Karpas-422 (cell line): ENCODE results near the gene TUBGCP6. TPM values are rescaled to one million over a fixed set of nuclear protein-coding genes. Genes with fewer than 3 reads are reported as not detected.

Experiments used
- DNase-seq: peaks from one replicate; pipeline ENCODE4 v3.0.0-alpha.2; 2015
- H2AFZ ChIP-seq: fragments of 200-600 bp; sonication (generic); 2 replicates; pipeline ENCODE4 v1.6.1; 2014; ENCODE audit warnings: antibody characterized with exemption, low read length, mixed read lengths
- H3K27ac ChIP-seq: fragments of 200-600 bp; sonication (generic); 2 replicates; pipeline ENCODE4 v1.5.1; 2014; ENCODE audit warnings: mild to moderate bottlenecking, low read length, moderate library complexity
- H3K27me3 ChIP-seq: fragments of 200-600 bp; sonication (generic); 2 replicates; pipeline ENCODE4 v1.6.1; 2014; ENCODE audit warnings: low read length, mixed read lengths
- H3K36me3 ChIP-seq: fragments of 200-600 bp; sonication (generic); 2 replicates; pipeline ENCODE4 v1.6.1; 2014; ENCODE audit warnings: low read length, mixed read lengths; ENCODE audit not compliant: insufficient read depth
- H3K4me1 ChIP-seq: fragments of 200-600 bp; sonication (generic); 2 replicates; pipeline ENCODE4 v1.6.1; 2014; ENCODE audit warnings: mild to moderate bottlenecking, low read length, mixed read lengths
- H3K4me2 ChIP-seq: fragments of 200-600 bp; sonication (generic); 2 replicates; pipeline ENCODE4 v1.6.1; 2014; ENCODE audit warnings: low read length, low read depth, mild to moderate bottlenecking; ENCODE audit not compliant: poor library complexity, severe bottlenecking
- H3K4me3 ChIP-seq: fragments of 200-600 bp; sonication (generic); 2 replicates; pipeline ENCODE4 v1.5.1; 2014; ENCODE audit warnings: mild to moderate bottlenecking, antibody characterized with exemption, low read length, mixed read lengths
- H3K79me2 ChIP-seq: fragments of 200-600 bp; sonication (generic); 2 replicates; pipeline ENCODE4 v1.6.1; 2014; ENCODE audit warnings: mild to moderate bottlenecking, low read length, mixed read lengths
- H3K9ac ChIP-seq: fragments of 200-600 bp; sonication (generic); 2 replicates; pipeline ENCODE4 v1.6.0; 2014; ENCODE audit warnings: low read length
- H3K9me2 ChIP-seq: fragments of 200-600 bp; sonication (generic), shearing (Covaris generic); replicated peaks from 2 replicates; pipeline ENCODE4 v1.6.0; 2014; ENCODE audit warnings: mild to moderate bottlenecking, low read length, moderate library complexity; ENCODE audit not compliant: insufficient read depth
- H3K9me3 ChIP-seq: fragments of 300-700, 200-600 bp; sonication (generic); 2 replicates; pipeline ENCODE4 v1.6.1; 2014; ENCODE audit warnings: low read length, mixed read lengths
- H4K20me1 ChIP-seq: fragments of 200-600 bp; sonication (generic); 2 replicates; pipeline ENCODE4 v1.6.1; 2014; ENCODE audit warnings: mild to moderate bottlenecking, antibody characterized with exemption, low read length, low read depth; ENCODE audit not compliant: insufficient read depth
- total RNA-seq: library from RNA; depleted of rRNA; stranded (reverse); fragments of >200 nt; shearing (Covaris generic); gene quantifications from 2 replicates; pipeline ENCODE4 v1.2.3, GENCODE V29; 2014; ENCODE audit warnings: low replicate concordance

Gene TUBGCP6
- total RNA-seq, 1 experiment from 2014 or later = 16.9 TPM

GRCh38 chr22:50185375-50186087 is 59.3 kb downstream of the TUBGCP6 start, which contains the start of gene TRABD:
Gene TRABD, plus strand, starts transcription at chr22:50185913. Its CDS starts 7,148 bp downstream, at chr22:50193061.
- Histone ChIP-seq H3K9ac (peak within 1 kb of the TSS; percentile 97), H3K9me3 (no peaks in the 10 kb centered on the region), H4K20me1 (peaks cover 14% of the 10 kb centered on the region), H3K9me2 (no peaks in the 10 kb centered on the region), H3K36me3 (no peaks in the 10 kb centered on the region), H3K27ac (peak within 1 kb of the TSS; percentile 97), H3K4me2 (peak within 1 kb of the TSS; percentile 99), H3K4me3 (peak within 1 kb of the TSS; percentile 99), H2AFZ (0 out of 2 replicates have a peak within 1 kb of the TSS, but pooled peaks have one; percentile 89), H3K27me3 (no peaks in the 10 kb centered on the region), H3K79me2 (peaks cover 21% of the 10 kb centered on the region), H3K4me1 (peaks cover 43% of the 10 kb centered on the region)
- DNase-seq = peak; percentile 97

DNA sequence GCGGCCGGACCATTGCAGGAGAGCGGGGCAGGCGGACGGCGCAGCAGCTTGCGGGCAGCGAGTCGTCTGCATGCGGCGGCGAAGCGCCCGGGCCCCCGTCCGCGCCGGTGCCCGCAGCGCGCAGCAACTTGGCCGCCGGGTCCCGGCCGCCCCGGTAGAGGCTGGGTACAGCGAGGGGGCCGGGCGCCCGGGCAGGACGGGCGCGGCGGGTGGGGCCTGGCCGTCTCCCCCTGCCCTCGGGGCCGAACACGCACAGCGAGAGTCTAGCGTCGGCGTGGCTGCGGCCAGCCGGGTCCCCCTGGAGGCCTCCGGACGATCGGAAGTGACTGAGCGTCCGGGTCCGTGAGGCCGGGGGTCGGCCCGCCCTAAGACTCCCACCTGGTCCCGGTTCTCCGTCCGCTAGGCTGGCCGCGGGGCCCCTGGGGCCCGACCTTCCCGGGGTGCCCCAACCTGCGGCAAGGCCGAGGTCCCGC is 59.9 kb downstream of the TUBGCP6 start:
- no peak for DNase-seq
- no peak overlapping the region for H3K27ac ChIP-seq
- peak overlapping the region; percentile 65 for H3K4me2 ChIP-seq
- H2AFZ ChIP-seq = no peak overlapping the region
- no peaks in the 10 kb centered on the region for H3K36me3 ChIP-seq
- peaks cover 21% of the 10 kb centered on the region for H3K79me2 ChIP-seq
- H3K4me3 ChIP-seq = peak overlapping the region; percentile 62; the same call in 1 of the 2 replicates
- peaks cover 14% of the 10 kb centered on the region for H4K20me1 ChIP-seq
- H3K4me1 ChIP-seq = peaks cover 37% of the 10 kb centered on the region
- H3K9ac ChIP-seq = peak overlapping the region; percentile 63
- no peaks in the 10 kb centered on the region for H3K9me3 ChIP-seq
- H3K27me3 ChIP-seq = no peaks in the 10 kb centered on the region
- no peaks in the 10 kb centered on the region for H3K9me2 ChIP-seq

GRCh38 chr22:50184004-50184901 is 60.6 kb downstream of the TUBGCP6 start:
- no peaks in the 10 kb centered on the region for H3K36me3 ChIP-seq
- no peaks in the 10 kb centered on the region for H3K9me3 ChIP-seq
- no peak overlapping the region for H3K4me2 ChIP-seq
- peaks cover 30% of the 10 kb centered on the region for H3K4me1 ChIP-seq
- H3K79me2 ChIP-seq = peaks cover 21% of the 10 kb centered on the region
- no peak overlapping the region for H3K9ac ChIP-seq
- H3K27me3 ChIP-seq = no peaks in the 10 kb centered on the region
- no peak overlapping the region for H3K4me3 ChIP-seq
- DNase-seq = no peak
- peaks cover 10% of the 10 kb centered on the region for H4K20me1 ChIP-seq
- no peak overlapping the region for H2AFZ ChIP-seq
- no peak overlapping the region for H3K27ac ChIP-seq
- no peaks in the 10 kb centered on the region for H3K9me2 ChIP-seq

- Histone ChIP-seq H3K27me3 (no peaks in the 10 kb centered on the region), H3K9me3 (no peaks in the 10 kb centered on the region), H3K9ac (no peak overlapping the region), H3K4me2 (no peak overlapping the region), H3K9me2 (no peaks in the 10 kb centered on the region), H3K36me3 (no peaks in the 10 kb centered on the region), H3K79me2 (peaks cover 16% of the 10 kb centered on the region), H3K4me1 (peaks cover 21% of the 10 kb centered on the region), H4K20me1 (peaks cover 3% of the 10 kb centered on the region), H2AFZ (no peak overlapping the region), H3K4me3 (no peak overlapping the region), H3K27ac (no peak overlapping the region)
- no peak for DNase-seq
Measured at GRCh38 chr22:50183141-50183971, 61.5 kb downstream of the TUBGCP6 start.

DNA sequence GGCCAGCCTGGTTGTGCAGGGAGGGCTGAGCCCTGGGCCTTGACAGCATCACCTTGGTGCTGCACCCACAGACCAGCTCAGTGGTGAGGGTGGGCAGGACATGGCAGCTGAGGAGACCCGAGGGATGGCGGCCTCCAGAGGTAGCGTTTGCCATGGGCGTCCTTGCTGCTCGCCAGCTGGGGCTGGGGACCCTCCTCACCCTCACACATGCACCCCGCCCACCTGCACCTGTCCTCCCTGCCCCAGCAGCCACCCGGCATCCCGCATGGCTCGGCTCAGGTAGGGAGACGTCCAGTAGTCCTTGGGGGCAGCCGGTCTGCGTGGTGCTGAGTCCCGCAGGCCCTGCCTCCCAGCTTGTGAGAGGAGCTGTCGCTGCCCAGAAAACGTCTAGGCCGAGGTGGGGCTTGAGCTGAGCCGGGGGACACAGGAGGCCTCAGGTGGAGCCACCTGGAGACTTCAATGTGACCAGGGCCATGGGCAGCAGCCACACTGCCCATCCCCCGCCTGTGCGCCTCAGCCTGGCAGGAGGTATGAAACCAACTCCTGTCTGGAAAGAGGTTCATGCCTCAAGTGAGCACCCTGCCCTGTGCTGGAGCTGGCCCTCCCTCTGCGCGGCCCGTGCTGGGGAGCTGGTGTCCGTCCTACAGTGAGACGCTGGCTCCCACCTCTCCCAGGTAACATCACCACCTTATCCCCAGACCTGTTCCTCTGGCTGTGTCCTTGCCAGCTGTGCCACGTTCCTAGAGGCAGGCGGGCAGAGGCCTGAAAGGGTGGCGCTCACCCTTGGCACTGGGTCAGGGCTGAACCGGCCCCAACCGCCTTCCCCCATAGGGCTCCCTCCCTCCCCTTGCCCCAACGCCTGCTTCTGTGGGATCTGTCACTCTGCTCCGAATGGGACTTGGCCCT is 62.4 kb downstream of the TUBGCP6 start:
- Histone ChIP-seq H3K27ac (no peak overlapping the region), H3K9me2 (no peaks in the 10 kb centered on the region), H3K4me1 (peaks cover 13% of the 10 kb centered on the region), H2AFZ (no peak overlapping the region), H3K36me3 (no peaks in the 10 kb centered on the region), H3K27me3 (no peaks in the 10 kb centered on the region), H3K9ac (no peak overlapping the region), H3K79me2 (peaks cover 14% of the 10 kb centered on the region), H3K4me3 (no peak overlapping the region), H3K9me3 (no peaks in the 10 kb centered on the region), H3K4me2 (no peak overlapping the region), H4K20me1 (peaks cover 3% of the 10 kb centered on the region)
- DNase-seq = peak; percentile 12

DNA sequence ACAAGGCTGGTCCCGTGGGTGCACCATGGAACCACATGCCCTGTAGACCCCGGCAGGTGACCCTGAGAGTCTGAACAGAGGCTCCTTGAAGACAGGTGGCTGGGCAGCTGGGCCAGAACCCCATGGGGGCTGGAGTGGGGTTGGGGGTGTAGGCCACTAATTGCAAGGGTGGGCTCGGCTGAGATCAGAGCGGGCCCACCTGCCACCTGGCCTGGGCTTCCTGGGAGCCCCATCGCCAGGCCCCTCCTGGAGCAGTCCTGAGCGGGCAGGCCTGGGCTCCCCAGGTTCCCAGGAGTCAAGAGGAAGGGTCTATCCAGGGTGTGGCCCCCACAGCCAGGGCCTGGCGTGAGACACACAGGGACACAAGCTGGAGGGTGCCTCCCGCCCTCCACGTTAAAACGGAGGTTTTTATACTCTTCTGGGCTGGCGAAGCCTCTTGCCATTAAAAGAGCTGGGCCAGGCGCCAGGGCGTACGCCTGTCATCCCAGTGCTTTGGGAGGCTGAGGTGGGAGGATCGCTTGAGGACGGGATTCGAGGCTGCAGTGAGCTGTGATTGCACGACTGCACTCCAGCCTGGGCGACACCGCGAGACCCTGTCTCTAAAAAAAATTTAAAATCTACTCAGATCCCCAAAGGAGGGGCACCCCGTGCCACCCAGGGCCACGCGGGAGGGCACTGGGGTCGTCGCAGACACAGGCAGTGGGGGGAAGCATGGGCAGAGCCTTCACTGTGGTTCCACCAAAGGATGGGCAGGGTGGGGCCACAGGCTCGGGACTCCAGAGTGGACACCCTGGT is 63.9 kb downstream of the TUBGCP6 start:
- Histone ChIP-seq H4K20me1 (peaks cover 3% of the 10 kb centered on the region; the same call in 1 of the 2 replicates), H3K27me3 (no peaks in the 10 kb centered on the region), H3K9me3 (no peaks in the 10 kb centered on the region), H3K9ac (no peak overlapping the region), H2AFZ (no peak overlapping the region), H3K27ac (no peak overlapping the region), H3K4me3 (no peak overlapping the region), H3K4me2 (no peak overlapping the region), H3K4me1 (peaks cover 4% of the 10 kb centered on the region), H3K9me2 (no peaks in the 10 kb centered on the region), H3K36me3 (no peaks in the 10 kb centered on the region), H3K79me2 (no peaks in the 10 kb centered on the region)
- no peak for DNase-seq
